Measurements from ENCODE around the gene TTYH1.

TTYH1 gene

DNA sequence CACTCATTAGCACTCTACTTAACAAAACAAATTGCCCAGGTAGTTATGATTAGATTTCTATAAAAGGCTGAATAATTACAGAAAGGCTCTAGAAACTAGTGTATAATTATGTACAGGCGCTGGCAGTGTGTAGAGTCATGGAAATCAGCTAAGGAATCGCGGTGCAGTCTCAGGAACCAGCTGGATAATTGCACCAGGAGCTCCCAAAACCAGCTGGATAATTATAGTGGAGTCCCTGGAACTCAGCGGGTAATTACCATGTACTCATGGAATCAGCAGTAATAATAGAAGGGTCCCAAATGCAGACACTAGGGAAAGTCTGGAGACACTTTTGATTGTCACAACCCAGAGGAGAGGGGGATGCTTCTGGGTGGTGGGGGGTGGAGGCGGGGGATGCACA is 23.2 kb upstream of the TTYH1 start:
- no peak for DNase-seq (ENCODE audit: low read depth)

DNA sequence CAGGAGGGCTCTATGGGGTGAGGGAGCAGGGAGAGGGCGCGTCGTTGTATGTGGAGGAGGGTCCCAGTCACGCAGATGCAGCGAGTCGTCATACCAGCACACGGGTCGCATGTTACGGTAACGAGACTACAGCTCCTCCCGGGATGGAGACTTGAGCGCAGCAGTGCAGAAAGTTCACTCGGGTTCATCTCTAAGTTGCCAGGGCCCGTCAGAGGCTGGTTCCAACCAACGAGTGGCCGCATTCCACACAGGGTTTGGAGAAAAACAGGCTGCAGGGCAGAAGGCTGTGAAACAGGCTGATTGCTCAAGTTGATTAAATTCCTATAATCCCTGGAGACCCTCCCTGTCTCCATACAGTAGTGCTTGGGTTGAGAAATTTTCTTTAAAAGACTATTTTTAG is 21.9 kb upstream of the TTYH1 start:
- DNase-seq (ENCODE audit: low read depth), result no peak

DNA sequence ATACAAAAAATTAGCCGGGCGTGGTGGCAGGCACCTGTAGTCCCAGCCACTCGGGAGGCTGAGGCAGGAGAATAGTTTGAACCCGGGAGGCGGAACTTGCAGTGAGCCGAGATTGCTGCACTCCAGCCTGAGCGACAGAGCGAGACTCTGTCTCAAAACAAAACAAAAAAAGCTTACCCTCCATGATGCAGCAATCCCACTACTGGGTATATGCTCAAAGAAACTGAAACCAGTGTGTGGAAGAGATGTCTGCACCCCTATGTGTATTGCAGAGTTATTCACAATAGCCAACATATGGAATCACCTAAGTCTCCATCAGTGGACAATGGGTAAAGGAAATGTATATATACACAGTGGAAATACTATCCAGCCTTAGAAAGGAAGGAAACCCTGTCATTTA is 19.6 kb upstream of the TTYH1 start:
- no peak for DNase-seq (ENCODE audit: low read depth)

DNA sequence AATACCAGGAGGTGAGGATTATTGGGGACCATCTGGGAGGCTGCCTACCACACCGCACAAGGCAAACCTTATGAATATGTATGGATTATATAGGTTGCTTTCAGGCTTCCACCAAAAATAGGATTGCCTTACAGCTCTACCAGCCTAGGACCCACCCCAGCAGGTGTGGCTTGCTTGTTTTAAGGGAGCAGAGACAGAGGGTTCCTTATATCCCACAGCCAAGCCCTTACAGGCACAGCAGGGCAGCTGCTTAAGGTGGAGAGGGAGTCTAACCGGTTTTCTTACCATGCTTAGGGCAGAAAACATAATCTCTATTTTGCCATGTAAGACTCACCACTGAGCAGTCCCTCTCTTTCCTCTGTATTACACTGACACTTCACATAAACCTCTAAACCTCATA is 16.1 kb upstream of the TTYH1 start:
- no peak for DNase-seq (ENCODE audit: low read depth)

DNA sequence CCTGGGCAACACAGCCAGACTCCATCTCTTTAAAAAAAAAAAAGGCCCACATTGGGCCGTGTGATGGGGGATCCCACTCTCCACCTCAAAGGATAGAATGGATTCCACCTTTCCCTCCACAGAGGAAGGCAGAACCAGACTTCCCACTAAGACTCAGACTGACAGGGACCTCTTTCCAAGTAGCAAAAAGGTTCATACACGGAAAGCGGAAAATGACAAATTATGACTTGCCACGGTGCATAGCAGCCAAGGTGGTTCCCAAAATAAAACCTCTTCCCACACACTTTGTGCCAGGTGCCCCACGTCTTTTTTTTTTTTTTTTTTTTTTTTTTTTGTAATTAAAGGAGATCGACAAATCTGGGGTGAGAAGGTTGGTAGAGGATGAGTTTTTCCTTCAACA is 14.4 kb upstream of the TTYH1 start:
- no peak for DNase-seq (ENCODE audit: low read depth)

DNA sequence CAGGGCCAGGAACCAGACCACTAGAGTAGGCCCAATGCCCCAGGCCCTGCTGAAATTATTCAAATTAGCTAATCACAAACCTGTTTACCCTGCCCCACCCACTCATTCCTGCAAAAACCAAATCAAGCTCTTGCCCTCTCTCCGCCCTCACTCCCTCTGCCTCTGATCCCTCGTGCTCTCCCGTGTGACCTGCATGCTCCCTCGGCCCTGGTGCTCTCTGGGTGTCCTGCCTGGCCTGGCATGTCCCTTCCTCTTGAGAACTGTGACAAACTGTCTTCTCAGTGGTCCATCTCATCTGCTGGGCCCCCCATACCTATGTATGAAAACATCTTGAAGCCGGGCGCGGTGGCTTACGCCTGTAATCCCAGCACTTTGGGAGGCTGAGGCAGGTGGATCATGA is 12.2 kb upstream of the TTYH1 start:
- DNase-seq (ENCODE audit: low read depth), result no peak

DNA sequence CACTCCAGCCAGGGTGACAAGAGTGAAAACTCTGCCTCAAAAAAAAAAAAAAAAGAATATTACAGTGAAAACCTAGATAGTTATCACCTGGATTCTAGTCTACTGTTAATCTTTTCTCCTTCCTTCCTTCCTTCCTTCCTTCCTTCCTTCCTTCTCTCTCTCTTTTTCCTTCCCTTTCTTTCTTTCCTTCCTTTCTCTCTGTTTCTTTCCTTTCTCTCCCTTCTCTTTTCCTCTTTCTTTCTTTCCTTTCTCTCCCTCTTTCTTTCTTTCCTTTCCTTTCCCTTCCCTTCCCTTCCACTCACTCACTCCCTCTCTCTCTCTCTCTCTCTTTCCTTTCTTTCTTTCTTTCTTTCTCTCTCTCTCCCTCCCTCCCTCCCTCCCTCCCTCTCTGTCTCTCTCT is 9.6 kb upstream of the TTYH1 start:
- no peak for DNase-seq (ENCODE audit: low read depth)

DNA sequence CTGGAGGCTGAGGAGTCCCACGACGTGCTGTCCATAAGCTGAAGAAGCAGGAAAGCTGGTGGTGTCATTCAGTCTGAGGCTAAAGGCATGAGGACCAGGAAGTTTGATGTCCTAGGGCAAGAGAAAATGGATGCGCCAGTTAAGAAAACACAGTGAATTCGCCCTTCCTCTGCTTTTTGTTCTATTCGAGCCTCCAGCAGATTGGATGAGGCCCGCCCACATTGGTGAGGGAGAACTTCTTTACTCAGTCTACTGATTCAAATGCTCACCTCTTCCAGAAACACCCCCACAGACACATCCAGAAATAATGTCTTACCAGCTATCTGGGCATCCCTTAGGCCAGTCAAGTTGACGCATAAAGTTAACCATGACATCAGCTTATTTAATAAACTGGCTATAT is 7.5 kb upstream of the TTYH1 start:
- DNase-seq (ENCODE audit: low read depth), result no peak

DNA sequence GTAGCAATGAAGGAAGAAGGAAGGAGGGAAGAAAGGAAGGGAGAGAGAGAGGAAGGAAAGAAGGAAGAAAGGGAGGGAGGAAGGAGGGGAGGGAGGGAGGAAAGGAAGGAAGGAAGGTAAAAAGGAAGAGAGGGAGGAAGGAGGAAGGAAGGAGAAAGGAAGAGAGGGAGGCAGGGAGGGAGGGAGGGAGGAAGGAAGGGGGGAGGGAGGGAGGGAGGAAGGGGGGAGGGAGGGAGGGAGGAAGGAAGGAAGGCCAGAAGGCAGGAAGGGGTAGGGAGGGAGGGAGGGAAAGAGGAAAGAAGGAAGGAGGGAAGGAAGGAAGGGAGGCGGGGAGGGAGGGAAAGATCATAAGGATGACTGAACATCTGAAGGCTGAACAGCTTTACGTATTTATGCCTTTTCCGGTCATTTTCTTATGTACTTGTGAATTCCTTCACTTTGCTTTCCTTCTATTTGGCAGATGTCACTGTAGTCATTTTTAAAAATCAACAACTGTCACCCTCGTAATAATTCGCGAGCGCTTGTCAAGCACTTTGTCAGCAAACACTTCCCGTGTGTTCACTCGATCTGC is 6.7 kb upstream of the TTYH1 start:
- DNase-seq (ENCODE audit: low read depth), result no peak

DNA sequence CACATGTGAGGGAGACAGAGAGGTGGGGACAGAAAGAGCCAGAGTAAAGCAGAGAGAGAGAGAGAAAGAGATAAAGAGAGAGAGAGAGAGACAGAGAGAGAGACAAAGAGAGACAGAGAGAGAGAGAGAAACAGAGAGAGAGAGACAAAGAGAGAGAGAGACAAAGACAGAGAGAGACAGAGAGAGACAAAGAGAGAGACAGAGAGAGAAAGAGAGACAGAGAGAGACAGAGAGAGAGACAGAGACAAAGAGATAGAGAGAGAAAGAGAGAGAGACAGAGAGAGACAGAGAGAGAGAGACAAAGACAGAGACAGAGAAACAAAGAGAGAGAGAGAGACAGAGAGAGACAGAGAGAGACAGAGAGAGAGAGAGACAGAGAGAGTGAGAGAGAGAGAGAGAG is 4.2 kb upstream of the TTYH1 start:
- DNase-seq (ENCODE audit: low read depth), result no peak

DNA sequence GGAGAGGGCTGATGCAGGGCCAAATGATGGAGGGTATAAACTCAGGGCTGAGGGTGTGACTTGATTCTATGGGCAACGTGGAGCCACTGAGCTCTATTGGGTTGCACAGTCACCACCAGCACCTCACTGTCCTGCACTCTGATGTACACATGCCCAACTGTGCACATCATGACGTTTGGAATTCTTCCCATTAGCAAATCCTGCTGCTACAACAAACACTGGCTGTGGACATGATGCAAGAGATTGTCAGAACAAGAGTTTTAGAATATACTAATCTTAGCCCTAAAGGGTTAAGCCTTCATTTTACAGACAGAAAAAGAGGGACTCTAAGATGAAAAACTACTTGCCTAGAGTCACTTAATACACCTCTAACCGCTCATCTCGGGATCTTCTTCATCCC is 2.4 kb upstream of the TTYH1 start:
- DNase-seq (ENCODE audit: low read depth), result no peak

DNA sequence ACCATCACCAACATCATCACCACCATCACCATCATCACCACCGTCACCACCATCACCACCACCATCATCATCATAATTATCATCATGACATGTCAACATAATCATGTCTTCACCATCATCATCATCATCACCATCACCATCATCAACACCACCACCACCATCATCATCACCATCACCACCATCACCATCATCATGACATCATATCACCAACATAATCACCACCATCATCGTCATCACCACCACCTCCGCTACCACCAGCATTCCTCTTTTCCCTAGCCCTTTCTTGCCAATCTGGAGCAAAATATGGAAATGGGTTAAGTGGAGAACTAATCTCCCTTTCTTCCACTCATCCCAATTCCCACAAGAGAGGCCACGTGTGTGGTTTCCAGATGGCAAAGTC is 1.1 kb upstream of the TTYH1 start:
- no peak for DNase-seq (ENCODE audit: low read depth)

DNA sequence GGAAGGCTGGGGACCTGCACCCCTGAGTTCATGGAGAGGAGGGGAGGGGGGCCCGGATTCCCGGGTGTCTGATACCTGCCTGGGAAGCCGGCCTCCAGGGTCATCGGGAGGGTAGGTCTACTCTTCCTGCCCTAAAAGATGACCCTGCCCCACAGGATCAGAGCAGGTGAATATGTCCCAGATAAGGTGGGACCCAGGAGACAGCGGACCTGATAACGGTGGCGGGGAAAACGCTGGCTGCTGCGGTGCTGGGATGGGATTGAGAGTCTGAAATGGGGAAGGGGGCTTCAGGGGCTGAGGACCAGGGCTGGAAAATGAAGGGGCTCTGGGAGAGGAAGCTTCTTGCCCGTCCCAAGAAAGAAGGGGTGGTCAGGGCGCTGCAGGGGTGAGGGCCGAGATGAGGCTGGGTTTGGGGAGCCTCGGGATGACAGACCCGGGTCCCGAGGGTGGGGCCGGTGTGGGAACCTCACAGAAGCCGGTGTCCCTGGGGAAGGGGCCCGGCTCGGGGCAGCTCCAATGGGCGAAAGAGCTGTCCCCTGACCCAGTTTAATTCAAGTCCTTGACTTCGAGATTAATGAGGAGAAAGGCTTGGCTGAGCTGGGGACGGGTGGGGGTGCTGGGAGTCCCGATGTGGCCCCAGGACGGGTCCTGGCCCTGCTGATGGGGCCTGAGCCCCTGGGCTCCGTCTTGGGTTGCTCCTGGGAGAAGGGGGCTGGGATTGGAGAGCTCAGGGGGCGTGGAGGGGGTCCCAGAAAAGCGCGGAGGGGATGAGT is 823 bp downstream of the TTYH1 start:
- DNase-seq (ENCODE audit: low read depth), result no peak

DNA sequence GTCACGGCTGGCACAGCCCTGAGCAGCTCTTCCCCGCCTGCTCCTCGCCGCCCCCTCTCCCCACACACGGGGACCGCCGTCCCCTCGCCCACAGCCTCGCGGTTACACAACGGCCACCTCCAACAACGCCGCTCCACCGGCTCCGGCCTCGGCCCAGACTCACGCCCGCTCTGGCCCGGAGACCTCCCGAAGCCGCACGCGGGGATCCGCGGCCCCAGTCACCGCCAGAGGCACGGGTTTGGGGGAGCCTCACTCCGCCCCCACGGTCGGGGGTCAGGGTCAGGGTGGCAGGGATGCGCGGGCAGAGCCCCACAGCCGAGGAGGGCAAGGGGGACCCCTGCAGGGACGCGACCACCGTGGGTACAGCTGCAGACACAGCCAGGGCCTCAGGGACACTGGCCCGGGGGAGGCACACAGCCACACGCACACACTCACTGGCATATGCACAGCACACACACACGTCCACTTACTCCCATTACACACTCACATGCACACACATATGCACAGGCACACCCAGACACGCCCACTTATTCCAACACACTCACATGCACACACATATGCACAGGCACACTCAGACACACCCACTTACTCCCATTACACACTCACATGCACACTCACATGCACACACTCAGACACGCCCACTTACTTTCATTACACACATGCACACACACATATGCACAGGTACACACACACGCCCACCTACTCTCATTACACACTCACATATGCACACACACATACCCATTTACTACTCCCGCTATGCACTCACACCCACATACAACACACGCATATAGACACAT is 1.6 kb downstream of the TTYH1 start:
- DNase-seq (ENCODE audit: low read depth), result no peak

DNA sequence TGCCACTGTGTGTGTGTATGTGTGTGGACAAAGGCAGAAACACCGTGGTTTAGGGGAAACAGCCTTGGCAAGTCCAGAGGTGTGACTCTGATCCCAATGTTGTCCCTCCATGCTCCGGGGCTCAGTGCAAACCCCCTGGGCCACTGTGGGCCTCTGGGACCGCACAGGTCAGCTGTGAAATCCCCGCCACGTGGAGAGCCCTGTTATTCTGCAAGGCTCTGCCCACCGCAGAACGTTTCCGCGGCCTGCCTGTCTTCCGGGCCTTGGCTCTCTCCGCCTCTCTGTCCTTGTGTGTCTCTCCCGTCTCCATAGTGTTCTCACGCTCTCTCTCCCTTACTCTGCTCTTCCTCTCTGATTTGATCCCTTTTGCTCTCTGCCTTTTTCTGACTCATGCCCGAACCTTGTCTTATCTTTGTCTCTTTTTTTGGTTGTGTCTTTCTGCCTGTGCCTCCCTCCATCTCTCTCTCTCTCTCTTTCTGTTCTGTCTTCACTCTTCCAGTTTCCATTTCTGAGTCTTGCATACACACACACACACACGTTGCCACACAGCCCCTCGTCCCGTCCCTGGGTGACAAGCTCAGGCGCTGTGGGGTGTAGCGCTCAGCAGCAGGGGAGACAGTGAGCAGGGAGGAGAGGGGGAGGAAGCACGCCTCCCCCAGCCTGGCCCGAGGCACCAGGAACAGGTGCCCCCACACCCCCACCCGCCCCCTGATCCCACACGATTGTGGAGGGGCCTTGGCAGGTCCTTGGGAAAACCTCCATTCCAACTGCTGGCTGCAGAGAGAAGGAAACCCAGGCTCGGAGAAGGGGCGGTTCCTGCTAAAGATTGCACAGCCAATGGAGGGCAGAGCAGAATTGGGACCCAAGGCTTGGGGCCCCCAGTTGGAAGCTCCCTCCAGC is 3.0 kb downstream of the TTYH1 start:
- no peak for DNase-seq (ENCODE audit: low read depth)

DNA sequence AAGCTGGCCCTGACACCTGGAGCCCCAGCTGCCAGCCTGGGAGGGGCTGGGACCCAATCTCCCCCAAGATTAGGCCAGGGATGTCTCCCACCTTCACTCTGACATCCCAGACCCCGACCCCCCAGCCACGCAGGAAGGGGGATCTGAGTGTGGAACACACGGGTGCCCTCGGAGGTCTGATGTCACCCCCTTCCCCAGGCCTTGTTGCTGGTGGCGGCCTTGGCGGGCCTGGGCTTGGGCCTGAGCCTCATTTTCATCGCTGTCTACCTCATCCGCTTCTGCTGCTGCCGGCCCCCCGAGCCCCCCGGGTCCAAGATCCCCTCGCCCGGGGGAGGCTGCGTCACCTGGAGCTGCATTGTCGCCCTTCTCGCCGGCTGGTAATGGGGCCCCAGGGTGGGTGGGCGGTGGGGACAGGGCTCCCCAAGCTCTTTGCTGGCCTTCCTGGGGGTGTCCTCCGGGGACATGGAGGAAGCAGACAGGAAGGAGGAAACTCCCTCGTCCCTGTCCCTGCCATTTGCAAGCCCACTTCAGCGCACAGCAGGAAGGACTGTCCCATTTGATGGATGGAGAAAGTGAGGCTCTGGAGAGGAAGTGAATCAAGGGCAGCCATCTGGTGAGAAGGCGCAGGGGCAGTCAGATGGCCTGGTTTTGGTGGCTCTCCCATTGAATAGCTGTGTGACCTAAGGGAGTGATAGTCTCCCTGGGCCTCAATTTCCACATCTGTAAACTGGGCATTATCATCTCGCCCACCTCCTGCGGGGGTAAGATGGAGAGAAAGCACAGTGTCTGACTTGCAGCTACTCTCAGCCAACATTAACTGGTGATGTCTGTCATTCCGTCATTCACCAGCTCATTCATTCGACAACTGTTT is 3.9 kb downstream of the TTYH1 start:
- no peak for DNase-seq (ENCODE audit: low read depth)

DNA sequence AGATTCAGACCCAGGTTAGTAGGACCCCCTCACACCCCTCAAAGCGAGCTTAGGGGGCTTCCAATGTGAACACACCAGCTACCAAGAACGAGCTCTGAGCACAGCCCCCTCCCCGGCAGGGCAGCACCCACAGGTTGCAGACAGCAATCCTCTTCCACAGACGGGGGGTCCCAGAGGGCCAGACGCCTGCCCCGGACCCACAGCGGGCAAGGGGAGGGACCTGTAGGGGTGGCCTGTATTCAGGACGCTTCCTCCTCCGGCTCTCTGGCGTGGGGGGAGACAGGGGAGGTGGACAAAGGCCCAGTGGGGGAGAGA is 4.8 kb downstream of the TTYH1 start:
- DNase-seq (ENCODE audit: low read depth), result no peak

DNA sequence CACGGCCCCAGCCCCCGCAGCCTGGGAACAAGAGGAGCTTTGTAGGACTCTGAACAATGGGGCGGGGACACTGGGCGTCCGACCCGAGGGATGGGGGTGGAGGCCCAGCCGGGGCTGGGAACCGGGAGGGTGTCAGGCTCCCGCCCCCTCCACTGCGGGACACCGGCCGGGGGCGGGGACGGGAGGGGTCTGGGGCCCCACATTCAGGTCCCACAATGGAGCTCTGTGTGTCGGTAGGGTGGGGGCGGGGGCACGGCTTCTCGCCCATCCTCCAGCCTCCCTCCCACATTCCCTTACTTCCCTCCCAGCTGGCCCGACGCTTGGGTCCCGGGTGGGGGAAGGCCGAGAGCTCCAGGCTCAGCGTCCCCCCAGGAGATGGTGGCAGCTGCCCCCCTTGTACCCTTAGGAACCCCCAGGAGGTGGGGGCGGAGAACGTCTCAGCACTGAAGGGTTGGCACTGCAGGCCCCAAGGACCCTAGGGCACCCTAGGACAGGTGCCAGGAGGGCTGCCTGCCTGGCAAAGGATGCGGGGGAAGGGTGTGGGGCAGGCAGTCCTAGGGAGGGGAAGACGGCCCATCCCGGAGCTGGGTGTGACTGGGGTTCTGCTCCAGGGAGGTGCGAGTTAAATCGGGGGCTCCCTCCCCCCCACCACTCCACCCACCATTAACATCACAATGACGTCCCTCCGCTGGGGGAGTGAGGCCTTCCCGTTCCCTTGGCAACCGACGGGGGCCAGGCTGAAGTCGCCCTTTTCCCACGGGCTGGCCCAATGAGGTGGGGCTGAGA is 5.3 kb downstream of the TTYH1 start:
- no peak for DNase-seq (ENCODE audit: low read depth)

DNA sequence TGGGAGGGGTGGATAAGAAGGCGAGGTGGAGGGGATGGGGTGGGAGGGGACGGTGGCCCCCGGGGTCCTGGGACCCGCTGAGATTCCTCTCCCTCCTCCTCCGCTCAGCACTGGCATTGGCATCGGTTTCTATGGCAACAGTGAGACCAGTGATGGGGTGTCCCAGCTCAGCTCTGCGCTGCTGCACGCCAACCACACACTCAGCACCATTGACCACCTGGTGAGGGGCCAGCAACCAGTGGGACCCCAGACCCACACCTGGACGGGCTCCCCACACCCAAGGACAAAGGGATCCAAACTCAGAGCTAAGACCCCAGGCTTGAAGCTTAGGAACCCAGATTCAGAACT is 5.9 kb downstream of the TTYH1 start:
- no peak for DNase-seq (ENCODE audit: low read depth)

DNA sequence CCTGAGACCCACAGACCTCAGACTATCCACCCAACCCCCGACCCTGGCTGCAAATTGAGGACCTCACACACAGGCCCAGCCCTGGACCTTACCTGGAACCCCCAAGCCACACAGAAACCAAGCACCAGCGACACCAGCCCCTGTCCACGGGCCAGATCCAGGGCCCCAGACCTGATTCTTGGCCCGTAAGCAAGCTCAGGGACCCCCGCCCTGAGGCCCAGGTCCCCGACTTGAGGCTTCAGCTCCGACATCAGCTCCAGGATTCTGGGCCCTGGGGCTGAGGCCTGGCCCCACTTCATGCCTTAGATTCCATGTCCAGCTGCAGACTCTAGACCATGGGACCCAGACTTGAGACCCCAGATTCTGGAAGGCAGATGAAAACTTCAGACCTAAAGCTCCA is 6.3 kb downstream of the TTYH1 start:
- DNase-seq (ENCODE audit: low read depth), result no peak

DNA sequence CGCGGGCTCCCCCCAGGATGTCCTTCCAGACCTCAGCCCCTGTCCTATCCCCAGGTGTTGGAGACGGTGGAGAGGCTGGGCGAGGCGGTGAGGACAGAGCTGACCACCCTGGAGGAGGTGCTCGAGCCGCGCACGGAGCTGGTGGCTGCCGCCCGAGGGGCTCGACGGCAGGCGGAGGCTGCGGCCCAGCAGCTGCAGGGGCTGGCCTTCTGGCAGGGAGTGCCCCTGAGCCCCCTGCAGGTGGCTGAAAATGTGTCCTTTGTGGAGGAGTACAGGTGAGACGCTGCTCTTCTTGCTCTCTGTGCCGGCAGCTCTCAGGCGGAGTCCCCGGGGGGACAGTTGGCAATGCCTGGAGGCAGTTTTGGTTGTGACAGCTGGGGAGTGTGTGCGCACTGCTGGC is 6.9 kb downstream of the TTYH1 start:
- DNase-seq (ENCODE audit: low read depth), result no peak
